Endodermal cell (in vitro differentiated cells): ENCODE results near the gene TDRD15. TPM values are rescaled to one million over a fixed set of nuclear protein-coding genes. Genes with fewer than 3 reads are reported as not detected.

Experiments
- DNase-seq: peaks from one replicate; pipeline ENCODE4 v3.0.0-alpha.2; 2017
- H3K27ac ChIP-seq: 2 replicates; pipeline ENCODE4 v1.5.1; 2013; ENCODE audit warnings: mild to moderate bottlenecking, low read depth, low read length, moderate library complexity
- H3K27me3 ChIP-seq: 2 replicates; pipeline ENCODE4 v1.6.1; 2013; ENCODE audit warnings: mild to moderate bottlenecking, low read length, moderate library complexity; ENCODE audit not compliant: insufficient read depth, control insufficient read depth, poor library complexity, severe bottlenecking
- H3K36me3 ChIP-seq: 2 replicates; pipeline ENCODE4 v1.7.0; 2013; ENCODE audit warnings: mild to moderate bottlenecking, low read length, moderate library complexity; ENCODE audit not compliant: control insufficient read depth, insufficient read depth
- H3K4me1 ChIP-seq: one replicate; pipeline ENCODE4 v1.7.0; 2013; ENCODE audit warnings: low read length; ENCODE audit not compliant: control insufficient read depth, insufficient read depth
- H3K4me3 ChIP-seq: 2 replicates; pipeline ENCODE4 v1.5.1; 2013; ENCODE audit warnings: mild to moderate bottlenecking, low read length, moderate library complexity
- H3K9ac ChIP-seq: 2 replicates; pipeline ENCODE4 v1.6.1; 2013; ENCODE audit warnings: mild to moderate bottlenecking, low read length, moderate library complexity; ENCODE audit not compliant: poor library complexity, severe bottlenecking; ENCODE audit errors: extremely low read depth
- H3K9me3 ChIP-seq: 2 replicates; pipeline ENCODE4 v1.6.1; 2013; ENCODE audit warnings: mild to moderate bottlenecking, low read length, moderate library complexity; ENCODE audit not compliant: control insufficient read depth
- H3K27ac Mint-ChIP-seq: 2 replicates; pipeline ENCODE4 v1.8.0; 2020; ENCODE audit warnings: mixed read lengths
- H3K27me3 Mint-ChIP-seq: 2 replicates; pipeline ENCODE4 v1.8.0; 2021; ENCODE audit warnings: mild to moderate bottlenecking, mixed read lengths; ENCODE audit not compliant: insufficient read depth
- H3K36me3 Mint-ChIP-seq: 2 replicates; pipeline ENCODE4 v1.8.0; 2020; ENCODE audit warnings: low read depth, mixed read lengths
- H3K4me1 Mint-ChIP-seq: 2 replicates; pipeline ENCODE4 v1.8.0; 2020; ENCODE audit warnings: mixed read lengths
- H3K4me3 Mint-ChIP-seq: 2 replicates; pipeline ENCODE4 v1.8.0; 2020; ENCODE audit warnings: mild to moderate bottlenecking, moderate library complexity, mixed read lengths
- H3K9me3 Mint-ChIP-seq: 2 replicates; pipeline ENCODE4 v1.8.0; 2020; ENCODE audit warnings: mild to moderate bottlenecking, mixed read lengths
- WGBS, 2 experiments: methylation state at CpG; one replicate each; pipeline versions ENCODE4 v1.1.5 to v1.1.7; 2013; ENCODE audit warnings: missing lambda C conversion rate in 2 of 2, mixed read lengths in 1 of 2; ENCODE audit not compliant: insufficient coverage in 1 of 2, insufficient read length in 1 of 2; 5-methylcytosine and 5-hydroxymethylcytosine counted together
- total RNA-seq, 2 donors: library from RNA; stranded (reverse); fragmentation: NEBNext Ultra II Directional in 1 of 2; extraction: Animal tissue kit (Norgen Biotek cat#: 25700) in 1 of 2; gene quantifications; 2 replicates in 1 of 2; 3 replicates in 1 of 2; pipeline ENCODE4 v1.2.1, GENCODE V29; 2021
- TF ChIP-seq, protein P1 (sequence below): fragments of 200-600 bp; sonication (generic); conservative IDR thresholded peaks from 2 replicates; pipeline ENCODE4 v1.5.0; 2021; ENCODE audit warnings: antibody characterized with exemption, mild to moderate bottlenecking

The TDRD15 gene
- total RNA-seq, 2 donors from 2014 or later: 0.33 to 0.44 TPM

DNA sequence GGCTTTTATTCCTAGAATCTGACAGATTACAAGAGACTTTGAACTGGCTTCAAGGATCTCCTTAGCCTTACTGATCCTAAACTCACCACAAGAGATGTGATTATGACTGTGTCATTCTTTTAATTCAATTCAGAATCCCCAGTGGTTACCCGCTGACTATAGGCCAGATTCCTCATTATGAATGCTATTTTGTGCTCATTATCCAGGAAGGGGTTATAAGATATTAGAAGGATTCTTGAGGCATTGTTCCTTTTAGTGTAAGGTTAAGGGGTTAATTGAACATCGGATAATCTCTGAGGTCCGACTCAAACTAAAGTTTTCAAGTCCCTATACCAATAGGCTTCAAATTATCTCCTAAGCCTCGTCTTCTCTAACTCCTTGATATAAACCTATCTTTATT is 39.4 kb upstream of the TDRD15 start:
- Mint-ChIP-seq H3K36me3 (no peaks in the 10 kb centered on the region), H3K27me3 (no peaks in the 10 kb centered on the region), H3K4me3 (no peak overlapping the region), H3K4me1 (no peaks in the 10 kb centered on the region), H3K9me3 (peaks cover 6% of the 10 kb centered on the region), H3K27ac (no peak overlapping the region)
- TF ChIP-seq, protein P1, sequence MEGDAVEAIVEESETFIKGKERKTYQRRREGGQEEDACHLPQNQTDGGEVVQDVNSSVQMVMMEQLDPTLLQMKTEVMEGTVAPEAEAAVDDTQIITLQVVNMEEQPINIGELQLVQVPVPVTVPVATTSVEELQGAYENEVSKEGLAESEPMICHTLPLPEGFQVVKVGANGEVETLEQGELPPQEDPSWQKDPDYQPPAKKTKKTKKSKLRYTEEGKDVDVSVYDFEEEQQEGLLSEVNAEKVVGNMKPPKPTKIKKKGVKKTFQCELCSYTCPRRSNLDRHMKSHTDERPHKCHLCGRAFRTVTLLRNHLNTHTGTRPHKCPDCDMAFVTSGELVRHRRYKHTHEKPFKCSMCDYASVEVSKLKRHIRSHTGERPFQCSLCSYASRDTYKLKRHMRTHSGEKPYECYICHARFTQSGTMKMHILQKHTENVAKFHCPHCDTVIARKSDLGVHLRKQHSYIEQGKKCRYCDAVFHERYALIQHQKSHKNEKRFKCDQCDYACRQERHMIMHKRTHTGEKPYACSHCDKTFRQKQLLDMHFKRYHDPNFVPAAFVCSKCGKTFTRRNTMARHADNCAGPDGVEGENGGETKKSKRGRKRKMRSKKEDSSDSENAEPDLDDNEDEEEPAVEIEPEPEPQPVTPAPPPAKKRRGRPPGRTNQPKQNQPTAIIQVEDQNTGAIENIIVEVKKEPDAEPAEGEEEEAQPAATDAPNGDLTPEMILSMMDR: no peak
- 86 to 99% methylated on average over 1 to 4 of the region's 4 CpGs for WGBS, 2 experiments
- Histone ChIP-seq H3K27ac (no peak overlapping the region), H3K4me3 (no peak overlapping the region), H3K4me1 (no peaks in the 10 kb centered on the region), H3K36me3 (no peaks in the 10 kb centered on the region), H3K9ac (no peak overlapping the region), H3K9me3 (no peaks in the 10 kb centered on the region), H3K27me3 (no peaks in the 10 kb centered on the region)
- no peak for DNase-seq

DNA sequence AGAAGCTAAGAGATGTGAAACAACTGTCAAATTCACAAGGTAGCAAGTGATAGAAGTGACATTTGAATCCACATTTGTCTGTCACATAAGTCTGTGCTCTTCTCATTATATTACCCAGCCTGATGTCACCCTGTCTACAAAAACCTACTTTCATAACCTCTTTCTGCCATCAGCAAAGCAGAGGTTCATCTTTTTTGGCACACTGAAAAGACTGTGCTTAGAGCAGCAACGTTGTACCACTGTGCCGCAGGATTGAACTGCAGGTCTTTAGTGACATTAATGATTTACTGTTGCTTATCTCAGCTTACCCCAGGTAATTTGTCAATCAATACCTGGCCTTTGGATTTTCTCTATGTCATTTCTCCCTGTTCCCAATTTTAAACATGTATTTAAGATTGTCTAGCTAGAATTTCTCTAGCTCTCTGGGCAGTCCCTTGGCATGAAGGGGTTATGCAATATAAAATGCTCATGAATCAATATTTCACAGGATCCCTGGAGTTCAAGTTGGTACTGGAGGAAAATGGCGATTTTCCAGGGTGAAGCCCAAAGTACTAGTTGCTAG is 31.4 kb upstream of the TDRD15 start:
- Mint-ChIP-seq H3K36me3 (no peaks in the 10 kb centered on the region), H3K27ac (no peak overlapping the region)
- WGBS, 2 experiments: 84 to 89% methylated on average over 3 of the region's 3 CpGs

DNA sequence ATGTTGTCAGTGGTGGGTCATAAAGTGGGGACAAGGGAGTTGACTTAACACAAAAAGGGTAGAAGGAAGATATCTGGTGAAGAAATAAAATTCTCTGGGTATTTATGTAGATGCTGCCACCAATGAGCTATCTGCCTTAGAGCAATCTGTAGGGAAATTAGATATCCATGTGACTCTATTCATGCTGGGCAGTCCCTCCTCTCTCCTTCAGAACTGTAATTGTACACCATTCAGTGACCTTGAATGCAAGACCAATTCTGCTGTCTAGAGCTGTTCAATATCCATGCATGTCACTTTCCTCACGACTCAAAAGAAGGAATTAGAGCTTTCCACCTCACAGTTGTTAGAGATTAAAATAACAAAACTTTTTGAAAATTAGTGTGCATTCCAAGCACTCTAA is 28.6 kb upstream of the TDRD15 start:
- Histone ChIP-seq H3K4me1 (no peaks in the 10 kb centered on the region), H3K36me3 (no peaks in the 10 kb centered on the region), H3K9me3 (no peaks in the 10 kb centered on the region), H3K27me3 (no peaks in the 10 kb centered on the region), H3K4me3 (no peak overlapping the region), H3K9ac (no peak overlapping the region), H3K27ac (no peak overlapping the region)
- Mint-ChIP-seq H3K27ac (no peak overlapping the region), H3K27me3 (no peaks in the 10 kb centered on the region), H3K4me1 (peaks cover 11% of the 10 kb centered on the region), H3K4me3 (no peak overlapping the region), H3K36me3 (no peaks in the 10 kb centered on the region), H3K9me3 (no peaks in the 10 kb centered on the region)
- 81 to 100% methylated on average over 1 of the region's 1 CpG for WGBS, 2 experiments
- no peak for DNase-seq
- TF ChIP-seq, protein P1: no peak

More for the DNA sequence above, 31.4 kb upstream of the TDRD15 start:
- Histone ChIP-seq H3K36me3 (no peaks in the 10 kb centered on the region), H3K4me1 (no peaks in the 10 kb centered on the region), H3K4me3 (no peak overlapping the region), H3K27me3 (no peaks in the 10 kb centered on the region), H3K9ac (no peak overlapping the region), H3K9me3 (no peaks in the 10 kb centered on the region), H3K27ac (no peak overlapping the region)
- Mint-ChIP-seq H3K4me1 (peaks cover 11% of the 10 kb centered on the region), H3K27me3 (no peaks in the 10 kb centered on the region), H3K4me3 (no peak overlapping the region), H3K9me3 (no peaks in the 10 kb centered on the region)
- TF ChIP-seq, protein P1: no peak
- no peak for DNase-seq
